ENCODE results near the gene TMEM145.

Gene TMEM145

GRCh38 chr19:42362891-42363440, 49.9 kb downstream of the TMEM145 start:
- no peak for DNase-seq (ENCODE audit: low spot score)

DNA sequence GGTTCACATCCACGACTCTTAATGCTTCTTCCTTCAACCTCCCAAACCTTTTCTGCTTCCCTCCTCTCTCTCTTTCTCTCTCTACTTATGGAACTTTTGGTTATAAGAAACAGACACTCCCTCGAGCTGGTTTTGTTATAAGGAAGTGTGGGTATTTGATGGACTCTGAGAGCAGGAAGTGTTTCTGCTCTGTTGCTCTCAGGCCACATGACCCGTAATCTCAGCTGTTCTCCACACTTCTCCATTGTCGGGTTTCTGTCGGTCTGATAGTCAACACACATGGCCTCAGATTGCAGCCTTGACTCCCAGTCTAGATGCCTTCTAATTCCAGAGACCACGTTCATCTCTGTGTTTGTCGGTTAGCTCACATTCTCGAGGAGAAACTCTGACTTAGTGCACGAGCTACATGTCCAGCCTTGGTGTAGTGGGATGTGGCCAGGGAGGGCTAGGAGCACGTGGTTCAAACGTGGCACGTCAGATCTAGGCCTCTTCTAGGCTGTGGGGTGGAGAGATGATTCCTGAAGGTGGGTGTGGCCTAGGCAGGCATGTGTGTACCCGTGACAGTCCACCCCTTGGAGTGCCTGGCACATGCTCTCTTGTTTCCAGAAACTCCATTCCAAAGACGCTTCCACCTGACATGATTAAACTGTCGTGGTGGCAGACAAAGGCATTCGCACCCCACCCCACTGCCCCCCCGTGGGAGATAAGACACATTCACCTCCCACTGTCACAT, 50.7 kb downstream of the TMEM145 start:
- no peak for DNase-seq (ENCODE audit: low spot score)

DNA sequence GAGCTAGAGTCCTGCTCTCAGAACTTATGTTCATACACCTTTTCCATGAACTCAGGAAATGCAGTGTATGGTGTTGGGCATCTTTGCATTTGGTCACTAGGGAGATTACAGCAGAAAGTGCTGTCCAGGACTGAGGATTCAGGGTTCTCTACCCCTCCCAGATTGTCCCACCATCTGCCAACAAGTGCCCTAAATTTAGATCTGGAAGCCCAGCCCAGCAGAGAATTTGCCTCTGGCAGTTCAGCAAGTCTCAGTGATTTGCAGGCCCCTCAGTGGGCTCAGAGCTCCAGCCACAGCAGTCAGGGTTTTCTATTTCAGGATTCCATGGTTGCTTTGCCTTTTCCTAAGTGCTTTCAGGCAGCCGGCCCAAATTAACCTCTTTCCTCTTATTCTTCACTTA, 53.6 kb downstream of the TMEM145 start:
- no peak for DNase-seq (ENCODE audit: low spot score)

- DNase-seq (ENCODE audit: low spot score), result no peak
Measured at GRCh38 chr19:42367929-42368328, 54.8 kb downstream of the TMEM145 start.

GRCh38 chr19:42368360-42368759, 55.3 kb downstream of the TMEM145 start:
- DNase-seq (ENCODE audit: low spot score), result no peak

GRCh38 chr19:42368765-42369164, 55.7 kb downstream of the TMEM145 start:
- DNase-seq (ENCODE audit: low spot score), result no peak

DNA sequence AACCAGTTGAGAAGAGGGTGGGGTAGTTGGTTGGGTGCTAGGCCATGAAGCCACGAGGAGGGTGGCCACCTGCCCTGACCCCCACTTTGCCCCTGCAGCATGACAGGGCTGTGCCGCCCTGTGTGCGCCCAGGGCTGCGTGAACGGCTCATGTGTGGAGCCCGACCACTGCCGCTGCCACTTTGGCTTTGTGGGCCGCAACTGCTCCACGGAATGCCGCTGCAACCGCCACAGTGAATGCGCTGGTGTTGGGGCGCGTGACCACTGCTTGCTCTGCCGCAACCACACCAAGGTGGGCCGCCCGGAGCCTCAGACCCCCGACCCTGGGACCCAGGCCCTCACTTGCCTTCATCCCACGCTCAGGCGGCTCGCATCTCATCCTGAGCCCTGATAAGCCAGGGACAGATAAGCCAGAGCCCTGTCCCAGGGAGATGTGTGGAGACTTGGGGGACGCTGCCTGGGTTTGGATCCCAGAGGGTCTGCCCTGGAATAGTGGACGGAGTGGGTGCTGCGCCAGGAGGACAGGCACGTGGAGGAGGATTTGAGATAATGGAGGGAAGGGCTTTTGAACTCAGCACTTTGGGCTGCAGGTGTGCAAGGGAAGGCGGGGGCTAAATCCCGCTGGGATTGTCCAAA, 56.4 kb downstream of the TMEM145 start:
- DNase-seq (ENCODE audit: low spot score), result no peak

GRCh38 chr19:42370068-42370520, 57.0 kb downstream of the TMEM145 start:
- DNase-seq (ENCODE audit: low spot score), result no peak

- no peak for DNase-seq (ENCODE audit: low spot score)
Measured at GRCh38 chr19:42370626-42371175, 57.6 kb downstream of the TMEM145 start.

Measured in COLO829 (cell line).